ENCODE measurements around the gene TBC1D26.
"Not testable (repeated sequence)": the region's sequence is repeated elsewhere in the genome, so short reads cannot be mapped to it uniquely, and the experiment has no call there.

DNA sequence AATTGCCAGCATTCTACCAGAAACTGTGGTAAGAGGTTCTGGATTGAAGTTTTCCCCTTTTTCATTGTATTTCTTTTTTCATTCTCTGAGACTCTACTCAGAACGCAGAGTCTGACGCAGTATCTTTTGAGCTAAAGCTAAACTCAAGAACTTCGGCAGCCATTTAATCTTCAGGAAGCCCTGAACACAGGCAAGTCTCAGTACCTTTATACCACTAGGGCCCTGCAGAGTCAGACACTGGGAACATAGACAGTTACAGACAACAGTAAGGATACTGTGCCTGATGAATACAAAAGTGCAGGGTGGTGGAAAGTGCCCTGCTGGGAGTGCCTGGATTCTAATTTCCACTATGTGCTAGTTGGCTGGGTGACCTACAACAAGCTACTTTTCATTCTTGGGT is 48.9 kb upstream of the TBC1D26 start:
- TF ChIP-seq, protein P1, sequence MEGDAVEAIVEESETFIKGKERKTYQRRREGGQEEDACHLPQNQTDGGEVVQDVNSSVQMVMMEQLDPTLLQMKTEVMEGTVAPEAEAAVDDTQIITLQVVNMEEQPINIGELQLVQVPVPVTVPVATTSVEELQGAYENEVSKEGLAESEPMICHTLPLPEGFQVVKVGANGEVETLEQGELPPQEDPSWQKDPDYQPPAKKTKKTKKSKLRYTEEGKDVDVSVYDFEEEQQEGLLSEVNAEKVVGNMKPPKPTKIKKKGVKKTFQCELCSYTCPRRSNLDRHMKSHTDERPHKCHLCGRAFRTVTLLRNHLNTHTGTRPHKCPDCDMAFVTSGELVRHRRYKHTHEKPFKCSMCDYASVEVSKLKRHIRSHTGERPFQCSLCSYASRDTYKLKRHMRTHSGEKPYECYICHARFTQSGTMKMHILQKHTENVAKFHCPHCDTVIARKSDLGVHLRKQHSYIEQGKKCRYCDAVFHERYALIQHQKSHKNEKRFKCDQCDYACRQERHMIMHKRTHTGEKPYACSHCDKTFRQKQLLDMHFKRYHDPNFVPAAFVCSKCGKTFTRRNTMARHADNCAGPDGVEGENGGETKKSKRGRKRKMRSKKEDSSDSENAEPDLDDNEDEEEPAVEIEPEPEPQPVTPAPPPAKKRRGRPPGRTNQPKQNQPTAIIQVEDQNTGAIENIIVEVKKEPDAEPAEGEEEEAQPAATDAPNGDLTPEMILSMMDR (IDR thresholded peaks at IDR 0.05), result not testable (repeated sequence)
- TF ChIP-seq POLR2A (IDR thresholded peaks at IDR 0.05), result not testable (repeated sequence)

Measured in heart left ventricle (tissue), 13 donors.